Omental fat pad (tissue), 4 donors: ENCODE results near the gene MYD88. TPM values are rescaled to one million over a fixed set of nuclear protein-coding genes. Genes with fewer than 3 reads are reported as not detected.

Source experiments
- ATAC-seq: fragments of 150-250 bp; one replicate; pipeline ENCODE4 v1.9.1; 2016; ENCODE audit warnings: mild to moderate bottlenecking, moderate library complexity; ENCODE audit not compliant: low FRiP score
- DNase-seq: peaks from one replicate; pipeline ENCODE4 v3.0.0-alpha.2; 2019; ENCODE audit warnings: low spot score
- total RNA-seq, 4 donors: library from RNA; depleted of rRNA; stranded (reverse); fragments of >200 nt; gene quantifications; one replicate each; pipeline ENCODE4 v1.1.0, GENCODE V29; 2016
- TF ChIP-seq, protein P1 (sequence below), 3 donors: fragments of 450-650 bp; IDR thresholded peaks; one replicate each; pipeline ENCODE4 v1.5.1; 2016 to 2017; ENCODE audit warnings: antibody characterized with exemption in 3 of 3, mild to moderate bottlenecking in 3 of 3, moderate library complexity in 2 of 3

The MYD88 gene
- total RNA-seq, 4 donors from 2014 or later: 37.6 to 78.0 (median 53.6) TPM

DNA sequence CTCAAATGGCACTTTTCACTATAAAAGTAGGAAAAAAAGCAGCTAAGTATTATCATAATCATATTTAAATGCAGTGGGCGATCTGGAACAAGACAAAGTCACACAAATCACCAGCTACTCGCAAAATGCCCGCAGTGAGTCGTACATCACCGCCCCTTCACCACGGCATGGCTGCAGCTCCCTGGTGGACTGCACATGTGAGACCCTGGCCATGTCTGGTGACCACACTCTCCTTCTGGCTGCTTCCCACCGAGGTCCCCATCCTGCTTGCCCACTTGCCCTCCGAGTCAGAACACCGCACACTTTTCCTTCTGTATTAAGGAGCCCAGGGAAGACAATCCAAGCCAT, 40.1 kb upstream of the MYD88 start:
- TF ChIP-seq, protein P1, sequence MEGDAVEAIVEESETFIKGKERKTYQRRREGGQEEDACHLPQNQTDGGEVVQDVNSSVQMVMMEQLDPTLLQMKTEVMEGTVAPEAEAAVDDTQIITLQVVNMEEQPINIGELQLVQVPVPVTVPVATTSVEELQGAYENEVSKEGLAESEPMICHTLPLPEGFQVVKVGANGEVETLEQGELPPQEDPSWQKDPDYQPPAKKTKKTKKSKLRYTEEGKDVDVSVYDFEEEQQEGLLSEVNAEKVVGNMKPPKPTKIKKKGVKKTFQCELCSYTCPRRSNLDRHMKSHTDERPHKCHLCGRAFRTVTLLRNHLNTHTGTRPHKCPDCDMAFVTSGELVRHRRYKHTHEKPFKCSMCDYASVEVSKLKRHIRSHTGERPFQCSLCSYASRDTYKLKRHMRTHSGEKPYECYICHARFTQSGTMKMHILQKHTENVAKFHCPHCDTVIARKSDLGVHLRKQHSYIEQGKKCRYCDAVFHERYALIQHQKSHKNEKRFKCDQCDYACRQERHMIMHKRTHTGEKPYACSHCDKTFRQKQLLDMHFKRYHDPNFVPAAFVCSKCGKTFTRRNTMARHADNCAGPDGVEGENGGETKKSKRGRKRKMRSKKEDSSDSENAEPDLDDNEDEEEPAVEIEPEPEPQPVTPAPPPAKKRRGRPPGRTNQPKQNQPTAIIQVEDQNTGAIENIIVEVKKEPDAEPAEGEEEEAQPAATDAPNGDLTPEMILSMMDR (IDR thresholded peaks at IDR 0.05): no peak
- ATAC-seq (no peak), DNase-seq (no peak)

DNA sequence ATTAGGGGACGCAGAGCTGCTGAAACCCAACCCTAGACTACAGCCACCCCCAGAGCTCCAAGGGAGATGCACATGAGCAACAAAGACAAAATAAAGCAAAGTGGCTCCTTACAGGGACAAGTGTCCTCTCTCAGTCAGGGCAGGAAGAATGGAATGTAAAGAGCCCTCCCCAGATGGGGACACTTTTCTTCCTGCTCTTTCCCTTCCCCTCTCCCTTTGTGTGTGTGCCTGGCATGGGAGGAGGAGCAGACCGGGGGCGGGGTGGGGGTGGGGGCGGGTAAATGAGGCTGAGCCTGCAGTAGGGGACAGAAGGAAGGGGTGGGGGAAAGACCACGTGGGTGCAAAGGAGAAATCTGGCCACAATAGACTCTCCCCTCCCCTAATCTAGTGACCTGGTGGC, 38.9 kb upstream of the MYD88 start:
- TF ChIP-seq, protein P1 (IDR thresholded peaks at IDR 0.05): no peak
- DNase-seq: no peak
- ATAC-seq: no peak

DNA sequence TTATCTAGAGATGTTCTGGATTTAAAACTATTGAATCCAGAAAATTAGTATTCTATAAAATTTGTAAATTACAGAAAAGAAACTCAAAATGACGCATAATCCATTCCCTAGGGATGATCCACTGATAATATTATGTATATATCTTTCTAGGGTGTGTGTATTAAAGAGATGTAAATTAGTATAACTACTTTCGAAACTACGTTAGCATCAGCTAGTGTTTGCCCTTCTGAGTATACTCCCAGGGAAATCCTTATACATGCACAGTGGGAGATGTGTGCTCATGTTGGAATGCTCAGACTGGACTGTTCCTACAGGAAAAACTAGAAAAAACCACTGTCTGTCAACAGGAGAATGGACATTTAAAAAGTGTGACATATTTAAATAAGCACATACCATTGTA, 38.0 kb upstream of the MYD88 start:
- TF ChIP-seq, protein P1 (IDR thresholded peaks at IDR 0.05): no peak
- DNase-seq (no peak), ATAC-seq (no peak)

DNA sequence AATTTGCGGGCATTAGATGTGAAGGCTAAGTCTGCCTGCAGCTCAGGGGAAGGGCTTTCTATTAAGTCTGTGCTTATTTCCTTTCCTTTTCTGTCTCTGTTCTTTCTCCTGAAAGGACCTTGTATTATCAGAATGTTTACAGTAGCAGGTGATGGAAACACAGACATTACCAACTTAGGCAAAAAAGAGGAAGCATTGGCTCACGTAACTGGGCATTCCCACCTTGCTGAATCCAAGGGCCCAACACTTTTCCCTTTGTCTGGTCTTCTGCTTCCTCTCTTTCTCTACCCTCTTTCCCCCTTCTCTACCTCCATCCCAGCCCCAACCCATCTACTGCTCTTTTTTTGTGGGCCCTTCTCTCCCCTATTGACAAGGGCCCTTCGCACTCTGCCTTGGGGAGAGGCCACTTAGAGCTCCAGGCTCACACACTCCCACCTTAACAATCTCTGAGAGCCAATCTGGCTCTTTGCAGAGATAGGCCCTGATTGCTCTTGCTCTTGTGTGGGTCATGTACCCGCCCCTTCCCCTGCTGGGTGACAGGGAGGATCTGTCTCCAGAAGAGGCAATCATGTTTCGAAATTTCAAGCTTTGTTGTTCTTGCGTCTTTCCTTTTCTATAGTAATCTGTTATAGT, 36.5 kb upstream of the MYD88 start:
- DNase-seq: no peak
- no peak for ATAC-seq
- TF ChIP-seq, protein P1 (IDR thresholded peaks at IDR 0.05): no peak

DNA sequence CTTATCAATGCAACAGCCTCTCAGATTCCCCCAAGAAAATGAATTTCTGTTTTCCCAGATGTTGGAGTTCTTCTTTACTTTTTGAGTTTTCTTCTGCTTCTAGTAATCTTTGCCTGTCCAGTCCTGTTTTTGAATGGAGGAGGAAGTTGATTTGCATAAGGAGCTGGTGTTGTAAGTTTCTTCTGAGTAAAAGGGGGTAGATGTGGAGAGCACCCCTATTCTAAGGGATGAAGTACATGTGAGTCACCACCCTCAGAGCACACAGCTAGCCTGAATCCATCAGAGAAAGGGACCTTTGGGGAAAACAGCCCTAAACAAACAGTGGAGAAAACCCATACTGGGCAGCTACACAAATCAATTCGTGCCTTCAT, 36.0 kb upstream of the MYD88 start:
- DNase-seq (no peak), ATAC-seq (no peak)
- TF ChIP-seq, protein P1 (IDR thresholded peaks at IDR 0.05): no peak

DNA sequence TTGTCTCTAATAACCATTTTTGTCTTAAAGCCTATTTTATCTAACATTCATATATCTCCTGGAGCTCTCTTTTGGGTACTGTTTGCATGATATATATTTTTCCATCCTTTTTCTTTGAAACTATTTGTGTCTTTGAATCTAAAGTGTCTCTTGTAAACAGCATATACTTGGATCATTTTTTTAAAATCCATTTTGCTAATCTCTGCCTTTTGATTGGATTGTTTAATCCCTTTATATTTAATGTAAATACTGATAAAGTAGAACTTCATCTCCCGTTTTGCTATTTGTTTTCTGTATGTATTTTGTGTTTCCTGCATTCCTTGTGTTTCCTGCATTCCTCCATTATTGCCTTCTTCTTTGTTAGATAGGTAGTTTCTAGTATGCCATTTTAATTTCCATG, 32.9 kb upstream of the MYD88 start:
- DNase-seq (no peak), ATAC-seq (no peak)
- TF ChIP-seq, protein P1 (IDR thresholded peaks at IDR 0.05): no peak

DNA sequence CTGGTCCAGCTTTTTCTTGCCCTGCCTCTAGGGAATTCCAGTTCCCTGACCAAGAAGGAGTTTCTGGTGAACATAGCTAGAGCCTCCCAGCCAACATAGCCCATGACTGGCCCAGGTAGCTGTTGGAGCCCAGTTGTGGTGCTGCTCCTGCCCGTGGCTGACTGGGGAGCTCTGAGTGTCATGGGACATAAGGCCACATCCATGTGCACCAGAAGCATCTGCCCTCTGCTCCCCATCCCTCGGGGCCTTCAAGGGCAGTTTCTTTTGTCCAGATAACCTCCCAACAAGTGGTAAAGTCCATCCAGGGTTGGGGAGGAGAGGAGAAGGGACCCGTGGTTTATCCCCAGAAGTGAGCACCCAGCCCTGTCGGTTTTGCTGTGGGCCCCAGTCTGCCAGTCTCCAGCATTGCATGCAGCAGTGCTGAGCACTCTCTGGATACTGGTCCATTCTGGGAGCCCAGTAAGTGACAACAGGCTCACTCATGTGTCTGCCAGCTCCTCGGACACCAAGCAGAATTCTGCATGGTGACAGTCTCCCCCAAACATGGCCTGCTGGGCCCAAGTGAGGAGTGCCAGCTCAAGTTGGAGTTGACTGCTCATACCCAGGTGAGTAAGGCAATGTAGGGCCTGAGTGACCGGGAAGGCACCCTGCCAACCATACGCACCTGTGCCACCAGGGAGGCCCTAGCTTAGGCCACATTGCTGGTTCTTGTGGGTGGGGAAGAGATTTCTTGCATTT, 30.4 kb upstream of the MYD88 start:
- ATAC-seq: no peak
- peak; percentile 8 for DNase-seq
- TF ChIP-seq, protein P1 (IDR thresholded peaks at IDR 0.05): no peak
